Cardiac atrium fibroblast (primary cell): ENCODE measurements around the gene XYLB. TPM values are rescaled to one million over a fixed set of nuclear protein-coding genes. Genes with fewer than 3 reads are reported as not detected.

Source experiments
- total RNA-seq: library from RNA; depleted of rRNA; stranded (reverse); fragments of >200 nt; gene quantifications from 2 replicates; pipeline ENCODE4 v1.2.3, GENCODE V29; 2015

XYLB gene
- total RNA-seq = 2.6 and 2.7 TPM in 2 replicates

GRCh38 chr3:38346587-38347410, at the start of gene XYLB:
Gene XYLB, plus strand, starts transcription at chr3:38346785. Its CDS starts 84 bp downstream, at chr3:38346869.

DNA sequence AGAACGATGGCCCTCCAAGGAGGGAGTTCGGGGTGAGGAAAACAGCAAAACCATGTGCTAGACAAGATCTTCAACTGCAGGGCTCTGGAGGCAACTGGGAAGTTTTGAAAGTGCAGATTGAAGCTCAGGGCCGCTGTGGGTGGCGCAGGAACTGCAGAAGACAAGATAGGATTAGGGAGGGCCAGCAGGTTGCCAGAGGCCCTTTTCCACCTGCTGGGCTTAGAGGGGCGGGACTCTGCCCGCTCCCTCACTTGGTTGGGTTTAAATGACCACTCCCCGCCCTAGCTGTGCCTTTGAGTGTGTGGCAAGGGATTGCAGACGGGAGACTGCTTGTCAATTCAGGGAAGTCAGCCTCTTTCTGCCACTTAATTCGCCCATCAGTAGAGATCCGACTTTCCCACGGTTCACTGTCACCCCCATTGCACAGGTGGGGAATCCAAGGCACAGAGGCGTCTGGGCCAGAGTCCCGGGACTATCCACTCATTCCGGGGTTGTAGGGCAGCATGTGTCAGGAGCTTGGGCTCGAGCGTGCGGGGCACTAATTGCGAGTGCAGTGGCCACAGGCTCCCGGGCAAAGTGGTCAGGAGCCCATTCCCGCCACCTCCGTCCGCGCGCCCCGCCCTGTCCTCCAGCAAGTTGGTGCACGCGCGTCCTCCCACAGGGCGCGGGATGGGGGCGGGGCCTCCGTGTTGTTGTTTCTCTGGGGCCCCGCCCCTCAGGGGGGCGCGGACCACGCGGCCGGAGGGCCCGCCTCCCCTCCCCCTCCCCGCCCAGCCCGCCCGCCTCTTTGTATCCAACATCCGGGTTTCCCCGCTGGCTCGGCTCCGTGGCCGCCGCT, 106.7 kb downstream of the XYLB start, which contains the start of gene ACVR2B:
ACVR2B (plus strand) TSS at position 816 of the 838 bp plus-strand sequence. CDS start 433 bp downstream, outside the sequence.

Other genes starting within 250 kb of the XYLB start
- 34.8 and 39.5 TPM in 2 replicates for gene ACAA1, start 209.7 kb upstream of the XYLB start, total RNA-seq
- gene MYD88, start 208.1 kb upstream of the XYLB start, total RNA-seq = 23.0 and 29.2 TPM in 2 replicates
- 30.0 and 40.3 TPM in 2 replicates for gene OXSR1, start 181.2 kb upstream of the XYLB start, total RNA-seq
- not detected in 2 replicates for gene SLC22A13, start 81.0 kb upstream of the XYLB start, total RNA-seq
- not detected in 2 replicates for gene SLC22A14, start 64.5 kb upstream of the XYLB start, total RNA-seq
- gene ACVR2B, start 107.1 kb downstream of the XYLB start, total RNA-seq = 0.90 and 1.1 TPM in 2 replicates
- 3.7 and 3.8 TPM in 2 replicates for gene EXOG, start 149.6 kb downstream of the XYLB start, total RNA-seq